MCF 10A (cell line): ENCODE measurements around the gene CHST6. TPM values are rescaled to one million over a fixed set of nuclear protein-coding genes. Genes with fewer than 3 reads are reported as not detected.

Source experiments
- BruUV-seq: library from RNA; stranded (reverse); fragments of 400-500 nt; replicated peaks from 2 replicates; lab custom pipeline; 2021; lab: Mats Ljungman, UMichigan
- CTCF ChIA-PET: fragments of 300-600 bp; sonication (Branson Sonifier 250); formaldehyde crosslinking; extraction: SDS; loops from one replicate; lab custom pipeline; 2021; ENCODE audit warnings: antibody characterized with exemption, inconsistent platforms; lab: Yijun Ruan, JAX
- POLR2A ChIA-PET: fragments of 300-600, 350-650 bp; sonication (Branson Sonifier 250); formaldehyde crosslinking; extraction: SDS; loops from one replicate; lab custom pipeline; 2020; ENCODE audit warnings: antibody characterized with exemption, inconsistent platforms; lab: Yijun Ruan, JAX
- DNase-seq: peaks from one replicate; pipeline ENCODE4 v3.0.0-alpha.2; 2018; ENCODE audit not compliant: unreplicated experiment
- H3K27ac Mint-ChIP-seq: one replicate; pipeline ENCODE4 v1.8.0; 2022; ENCODE audit warnings: mild to moderate bottlenecking, low read depth, mixed read lengths; ENCODE audit not compliant: unreplicated experiment
- H3K27me3 Mint-ChIP-seq: one replicate; pipeline ENCODE4 v1.8.0; 2022; ENCODE audit warnings: mixed read lengths; ENCODE audit not compliant: insufficient read depth, unreplicated experiment
- H3K36me3 Mint-ChIP-seq: one replicate; pipeline ENCODE4 v1.8.0; 2022; ENCODE audit warnings: mild to moderate bottlenecking, moderate library complexity, mixed read lengths; ENCODE audit not compliant: insufficient read depth, unreplicated experiment
- H3K4me1 Mint-ChIP-seq: one replicate; pipeline ENCODE4 v1.8.0; 2022; ENCODE audit warnings: mixed read lengths; ENCODE audit not compliant: insufficient read depth, unreplicated experiment
- H3K4me3 Mint-ChIP-seq: one replicate; pipeline ENCODE4 v1.8.0; 2022; ENCODE audit warnings: mild to moderate bottlenecking, moderate library complexity, mixed read lengths; ENCODE audit not compliant: unreplicated experiment
- H3K9me3 Mint-ChIP-seq: one replicate; pipeline ENCODE4 v1.8.0; 2022; ENCODE audit warnings: mixed read lengths; ENCODE audit not compliant: unreplicated experiment
- CTCF ChIP-seq: fragments of 200-600 bp; IDR thresholded peaks from one replicate; pipeline ENCODE4 v1.8.0; 2022; ENCODE audit warnings: antibody characterized with exemption, mild to moderate bottlenecking; ENCODE audit not compliant: unreplicated experiment
- intact Hi-C: fragments of 100-400 bp; cut with micrococcal nuclease; formaldehyde crosslinking; loops from 2 replicates; pipeline ENCODE4 v1.14.1; 2022
- total RNA-seq: library from RNA; stranded (reverse); gene quantifications from 2 replicates; pipeline ENCODE4 v1.2.3, GENCODE V29; 2022

Gene CHST6
- total RNA-seq, 1 experiment from 2014 or later: 0.16 TPM

GRCh38 chr16:75532791-75533190 is 37.5 kb upstream of the CHST6 start:
- no peaks in the 10 kb centered on the region for H3K27me3 Mint-ChIP-seq
- POLR2A ChIA-PET: no interaction called here
- no TSS peak for BruUV-seq
- no peak overlapping the region for H3K27ac Mint-ChIP-seq
- no peaks in the 10 kb centered on the region for H3K4me1 Mint-ChIP-seq
- no peak for TF ChIP-seq CTCF
- H3K9me3 Mint-ChIP-seq: no peaks in the 10 kb centered on the region
- CTCF ChIA-PET: interaction anchor here (0.6 to 0.7 kb wide), 2 partner anchors 11 to 14 kb away, joined by 3 read pairs; no protein-coding TSS in a partner anchor
- intact Hi-C loops: no loop called here
- H3K36me3 Mint-ChIP-seq: no peaks in the 10 kb centered on the region
- no peak overlapping the region for H3K4me3 Mint-ChIP-seq
- DNase-seq: no peak

GRCh38 chr16:75532142-75532765 is 37.0 kb upstream of the CHST6 start:
- ChIA-PET CTCF (interaction anchor here (0.6 to 0.8 kb wide), 6 partner anchors 10 to 54 kb away, joined by 3 to 4 read pairs (median 3); no protein-coding TSS in a partner anchor), POLR2A (interaction anchor here (0.6 kb wide), 1 partner anchor 15 kb away, joined by 3 read pairs; no protein-coding TSS in a partner anchor)
- no peak for TF ChIP-seq CTCF
- no TSS peak for BruUV-seq
- no peaks in the 10 kb centered on the region for H3K36me3 Mint-ChIP-seq
- H3K27me3 Mint-ChIP-seq: no peaks in the 10 kb centered on the region
- no peak overlapping the region for H3K4me3 Mint-ChIP-seq
- H3K9me3 Mint-ChIP-seq: no peaks in the 10 kb centered on the region
- no peaks in the 10 kb centered on the region for H3K4me1 Mint-ChIP-seq
- H3K27ac Mint-ChIP-seq: no peak overlapping the region
- intact Hi-C loops: no loop called here
- no peak for DNase-seq

- DNase-seq: no peak
- Mint-ChIP-seq H3K4me3 (no peak overlapping the region), H3K4me1 (no peaks in the 10 kb centered on the region), H3K9me3 (no peaks in the 10 kb centered on the region), H3K27me3 (no peaks in the 10 kb centered on the region), H3K27ac (no peak overlapping the region), H3K36me3 (no peaks in the 10 kb centered on the region)
- ChIA-PET POLR2A (no interaction called here), CTCF (no interaction called here)
- no peak for TF ChIP-seq CTCF
- no TSS peak for BruUV-seq
- intact Hi-C loops: no loop called here
Observed at GRCh38 chr16:75529959-75530358, 34.7 kb upstream of the CHST6 start.

- no peak for TF ChIP-seq CTCF
- Mint-ChIP-seq H3K27ac (no peak overlapping the region), H3K4me3 (no peak overlapping the region), H3K36me3 (no peaks in the 10 kb centered on the region), H3K4me1 (no peaks in the 10 kb centered on the region), H3K27me3 (no peaks in the 10 kb centered on the region), H3K9me3 (no peaks in the 10 kb centered on the region)
- intact Hi-C loops: no loop called here
- CTCF ChIA-PET: interaction anchor here (0.7 kb wide), 1 partner anchor 12 kb away, joined by 3 read pairs; no protein-coding TSS in a partner anchor
- no TSS peak for BruUV-seq
- POLR2A ChIA-PET: no interaction called here
- no peak for DNase-seq
Observed at GRCh38 chr16:75529056-75529905, 34.0 kb upstream of the CHST6 start.
